CD14-positive monocyte (primary cell): ENCODE results near the gene SLC66A3. TPM values are rescaled to one million over a fixed set of nuclear protein-coding genes. Genes with fewer than 3 reads are reported as not detected.
"Not testable (repeated sequence)": the region's sequence is repeated elsewhere in the genome, so short reads cannot be mapped to it uniquely, and the experiment has no call there.

Experiments used
- DNase-seq, 3 donors: peaks; one replicate each; pipeline ENCODE4 v3.0.0-alpha.2; 2011 to 2022
- H2AFZ ChIP-seq: 2 replicates; pipeline ENCODE4 v1.6.0; 2012; ENCODE audit warnings: mild to moderate bottlenecking, low read depth, low read length, inconsistent platforms; ENCODE audit not compliant: insufficient read depth, poor library complexity, severe bottlenecking
- H3K27ac ChIP-seq, 2 donors: 1 replicate in 1 of 2; 2 replicates in 1 of 2; pipeline ENCODE4 v1.5.1; 2012 to 2013; ENCODE audit warnings: low read length in 2 of 2, control low read depth in 1 of 2, inconsistent platforms in 1 of 2, low read depth in 1 of 2, mild to moderate bottlenecking in 1 of 2
- H3K27me3 ChIP-seq, 2 donors: one replicate each; pipeline versions ENCODE4 v1.6.0 to v1.6.1; 2011 to 2013; ENCODE audit warnings: low read length in 2 of 2; ENCODE audit not compliant: control insufficient read depth in 2 of 2, insufficient read depth in 2 of 2
- H3K36me3 ChIP-seq, 2 donors: replicated peaks in 1 of 2; 1 replicate in 1 of 2; 2 replicates in 1 of 2; pipeline versions ENCODE4 v1.5.1 to v1.6.1; 2012 to 2013; ENCODE audit warnings: low read length in 2 of 2, control low read depth in 1 of 2, inconsistent platforms in 1 of 2, mild to moderate bottlenecking in 1 of 2; ENCODE audit not compliant: insufficient read depth in 2 of 2, control insufficient read depth in 1 of 2
- H3K4me1 ChIP-seq, 2 donors: 1 replicate in 1 of 2; 2 replicates in 1 of 2; pipeline versions ENCODE4 v1.5.1 to v1.6.1; 2012 to 2013; ENCODE audit warnings: low read length in 2 of 2, control low read depth in 1 of 2, inconsistent platforms in 1 of 2, mild to moderate bottlenecking in 1 of 2, moderate library complexity in 1 of 2; ENCODE audit not compliant: insufficient read depth in 2 of 2, control insufficient read depth in 1 of 2
- H3K4me2 ChIP-seq: replicated peaks from 2 replicates; pipeline ENCODE3; 2012; ENCODE audit warnings: low read length, moderate library complexity, mild to moderate bottlenecking; ENCODE audit not compliant: poor library complexity, severe bottlenecking; ENCODE audit errors: extremely low read depth
- H3K4me3 ChIP-seq, 3 experiments: fragments of 200-600 bp in 1 of 3; sonication (generic) in 1 of 3; replicated peaks in 1 of 3; 1 replicate in 2 of 3; 2 replicates in 1 of 3; pipeline ENCODE4 v1.5.1; 2011 to 2013; ENCODE audit warnings: low read length in 3 of 3, mild to moderate bottlenecking in 3 of 3, control low read depth in 2 of 3, low read depth in 2 of 3, inconsistent platforms in 1 of 3, moderate library complexity in 1 of 3
- H3K79me2 ChIP-seq: 2 replicates; pipeline ENCODE4 v1.6.0; 2012; ENCODE audit warnings: mild to moderate bottlenecking, control low read depth, inconsistent platforms, low read length, moderate library complexity; ENCODE audit not compliant: insufficient read depth
- H3K9ac ChIP-seq: 2 replicates; pipeline ENCODE4 v1.6.0; 2017; ENCODE audit warnings: low read length, mild to moderate bottlenecking; ENCODE audit not compliant: insufficient read depth, poor library complexity, severe bottlenecking
- H3K9me3 ChIP-seq, 2 donors: replicated peaks in 1 of 2; 1 replicate in 1 of 2; 2 replicates in 1 of 2; pipeline versions ENCODE4 v1.5.1 to v1.6.1; 2012 to 2013; ENCODE audit warnings: low read length in 2 of 2, control low read depth in 1 of 2; ENCODE audit not compliant: control insufficient read depth in 1 of 2, insufficient read depth in 1 of 2
- H4K20me1 ChIP-seq: 2 replicates; pipeline ENCODE4 v1.6.0; 2012; ENCODE audit warnings: mild to moderate bottlenecking, low read length, control low read depth, moderate library complexity; ENCODE audit not compliant: insufficient read depth
- H3K27ac Mint-ChIP-seq, 7 donors: one replicate each; pipeline ENCODE4 v1.8.0; 2020; ENCODE audit warnings: mild to moderate bottlenecking in 7 of 7, mixed read lengths in 7 of 7, moderate library complexity in 6 of 7, inconsistent platforms in 2 of 7
- H3K27me3 Mint-ChIP-seq, 3 donors: one replicate each; pipeline ENCODE4 v1.8.0; 2021 to 2022; ENCODE audit warnings: low read depth in 3 of 3, mild to moderate bottlenecking in 3 of 3, mixed read lengths in 3 of 3, moderate library complexity in 3 of 3, inconsistent platforms in 1 of 3
- H3K36me3 Mint-ChIP-seq, 2 donors: one replicate each; pipeline ENCODE4 v1.8.0; 2020; ENCODE audit warnings: mixed read lengths in 2 of 2, inconsistent platforms in 1 of 2, mild to moderate bottlenecking in 1 of 2
- H3K4me1 Mint-ChIP-seq: one replicate; pipeline ENCODE4 v1.8.0; 2020; ENCODE audit warnings: mild to moderate bottlenecking, mixed read lengths
- H3K4me3 Mint-ChIP-seq, 2 donors: one replicate each; pipeline ENCODE4 v1.8.0; 2020; ENCODE audit warnings: mild to moderate bottlenecking in 2 of 2, mixed read lengths in 2 of 2, moderate library complexity in 1 of 2
- H3K9me3 Mint-ChIP-seq, 7 donors: one replicate each; pipeline ENCODE4 v1.8.0; 2020 to 2022; ENCODE audit warnings: mixed read lengths in 7 of 7, mild to moderate bottlenecking in 6 of 7, moderate library complexity in 6 of 7, inconsistent platforms in 2 of 7
- CTCF ChIP-seq: fragments of 200-600 bp; IDR thresholded peaks from one replicate; pipeline ENCODE4 v1.8.0; 2022; ENCODE audit warnings: antibody characterized with exemption, mild to moderate bottlenecking
- WGBS: methylation state at CpG from one replicate; pipeline ENCODE4 v1.1.5; 2013; ENCODE audit warnings: missing lambda C conversion rate; ENCODE audit not compliant: insufficient coverage; 5-methylcytosine and 5-hydroxymethylcytosine counted together
- intact Hi-C, 2 donors: fragments of 100-400 bp; cut with micrococcal nuclease; formaldehyde crosslinking; loops; one replicate each; pipeline versions ENCODE4 v1.15.0 to v1.15.1; 2023
- polyA plus RNA-seq, 3 donors: library from polyadenylated mRNA; depleted of rRNA in 1 of 3; unstranded in 2 of 3; stranded (reverse) in 1 of 3; fragments of 300-500 nt in 2 of 3; fragments of >200 nt in 1 of 3; fragmentation: Illumina TruSeq in 2 of 3; gene quantifications; 1 replicate in 2 of 3; 2 replicates in 1 of 3; pipeline ENCODE4 v1.2.3, GENCODE V29; 2012 to 2021

SLC66A3 gene
- polyA plus RNA-seq, 3 donors, result 51.8 to 188 (median 169) TPM

GRCh38 chr2:11161747-11162146, 6.5 kb downstream of the SLC66A3 start:
- no peak for DNase-seq
- no peak overlapping the region for H3K4me3 ChIP-seq
- Mint-ChIP-seq H3K9me3 (no peaks in the 10 kb centered on the region), H3K4me3 (peak overlapping the region in 1 of 2 donors; percentile 64), H3K4me1 (peaks cover 30% of the 10 kb centered on the region), H3K36me3 (peaks cover 45 to 68% of the 10 kb centered on the region in 2 donors), H3K27me3 (peaks cover 0 to 2% (median 0%) of the 10 kb centered on the region in 3 donors), H3K27ac (peak overlapping the region in 6 of 7 donors; percentile 79 to 94 (median 90))
- no peak overlapping the region for H3K9ac ChIP-seq
- no peak overlapping the region for H3K4me2 ChIP-seq
- peaks cover 13% of the 10 kb centered on the region for H4K20me1 ChIP-seq
- no peaks in the 10 kb centered on the region for H3K9me3 ChIP-seq
- H3K27me3 ChIP-seq, result no peaks in the 10 kb centered on the region
- H3K4me1 ChIP-seq, result peaks cover 20 to 24% of the 10 kb centered on the region in 2 donors
- H3K79me2 ChIP-seq, result peaks cover 6% of the 10 kb centered on the region
- TF ChIP-seq CTCF, result no peak
- intact Hi-C loops, result no loop called here
- H2AFZ ChIP-seq, result no peak overlapping the region
- 100% methylated on average over 3 of the region's 4 CpGs for WGBS
- H3K36me3 ChIP-seq, result peaks cover 6 to 50% of the 10 kb centered on the region in 2 donors
- peak overlapping the region; percentile 64 to 73 for H3K27ac ChIP-seq

GRCh38 chr2:11163439-11164317, 8.4 kb downstream of the SLC66A3 start:
- Histone ChIP-seq H4K20me1 (no peaks in the 10 kb centered on the region), H3K4me3 (no peak overlapping the region), H3K27me3 (no peaks in the 10 kb centered on the region), H3K4me1 (peaks cover 15 to 17% of the 10 kb centered on the region in 2 donors), H3K9me3 (no peaks in the 10 kb centered on the region), H3K27ac (peak overlapping the region in 1 of 2 donors; percentile 22), H3K36me3 (peaks cover 8 to 50% of the 10 kb centered on the region in 2 donors), H2AFZ (no peak overlapping the region), H3K9ac (no peak overlapping the region), H3K4me2 (no peak overlapping the region), H3K79me2 (no peaks in the 10 kb centered on the region)
- 95% methylated on average over 3 of the region's 16 CpGs for WGBS
- Mint-ChIP-seq H3K36me3 (peaks cover 50 to 75% of the 10 kb centered on the region in 2 donors), H3K27ac (peak overlapping the region in 3 of 7 donors; percentile 4 to 59 (median 47)), H3K9me3 (no peaks in the 10 kb centered on the region), H3K27me3 (peaks cover 0 to 2% (median 0%) of the 10 kb centered on the region in 3 donors), H3K4me1 (peaks cover 27% of the 10 kb centered on the region), H3K4me3 (no peak overlapping the region)
- no peak for DNase-seq
- intact Hi-C loops, result no loop called here
- TF ChIP-seq CTCF, result no peak

GRCh38 chr2:11165046-11165445, 9.8 kb downstream of the SLC66A3 start:
- H3K9me3 ChIP-seq, H3K27me3 ChIP-seq, H3K79me2 ChIP-seq, intact Hi-C loops, H2AFZ ChIP-seq, H4K20me1 ChIP-seq, H3K4me3 ChIP-seq, DNase-seq, H3K4me3 Mint-ChIP-seq, H3K27ac ChIP-seq, H3K9me3 Mint-ChIP-seq, H3K9ac ChIP-seq, H3K4me2 ChIP-seq, H3K27me3 Mint-ChIP-seq: not testable (repeated sequence)
- Mint-ChIP-seq H3K36me3 (peaks cover 57 to 79% of the 10 kb centered on the region in 2 donors), H3K4me1 (peaks cover 24% of the 10 kb centered on the region), H3K27ac (peak overlapping the region in 1 of 7 donors; percentile 61)
- H3K4me1 ChIP-seq, result peaks cover 15 to 17% of the 10 kb centered on the region in 2 donors
- WGBS, result 96% methylated on average over 10 of the region's 28 CpGs
- peaks cover 8 to 46% of the 10 kb centered on the region in 2 donors for H3K36me3 ChIP-seq
